Adrenal gland (tissue), 12 donors: Measurements from ENCODE around the gene PABPC3. TPM values are rescaled to one million over a fixed set of nuclear protein-coding genes. Genes with fewer than 3 reads are reported as not detected.
A peak's percentile ranks its signal among the peaks of the same experiment; 100 is the strongest.

Source experiments
- DNase-seq, 7 donors: peaks; one replicate each; pipeline ENCODE4 v3.0.0-alpha.2; 2019 to 2020
- H3K27ac ChIP-seq, 5 donors: fragments of 200-600 bp; sonication (generic) in 4 of 5; 1 replicate in 3 of 5; 2 replicates in 2 of 5; pipeline versions ENCODE4 v1.5.1 to v1.8.0; 2016 to 2020; ENCODE audit warnings: mild to moderate bottlenecking in 1 of 5
- H3K27me3 ChIP-seq: fragments of 200-600 bp; 2 replicates; pipeline ENCODE4 v1.8.0; 2021
- H3K36me3 ChIP-seq, 2 donors: fragments of 200-600 bp; replicated peaks in 1 of 2; 1 replicate in 1 of 2; 2 replicates in 1 of 2; pipeline versions ENCODE4 v1.5.1 to v1.8.0; 2018 to 2022
- H3K4me1 ChIP-seq, 2 donors: fragments of 200-600 bp; replicated peaks in 1 of 2; 1 replicate in 1 of 2; 2 replicates in 1 of 2; pipeline versions ENCODE4 v1.5.1 to v1.8.0; 2018 to 2021
- H3K4me3 ChIP-seq, 4 donors: fragments of 200-600 bp; sonication (generic) in 3 of 4; one replicate each; pipeline ENCODE4 v1.5.1; 2016 to 2018
- H3K9me3 ChIP-seq, 3 donors: fragments of 200-600 bp; sonication (generic) in 1 of 3; replicated peaks in 1 of 3; 1 replicate in 2 of 3; 2 replicates in 1 of 3; pipeline versions ENCODE4 v1.5.1 to v1.8.0; 2016 to 2021
- CTCF ChIP-seq, 6 experiments: fragments of 450-650 bp in 4 of 6; fragments of 200-600 bp in 2 of 6; sonication (generic) in 1 of 6; IDR thresholded peaks; 1 replicate in 5 of 6; 2 replicates in 1 of 6; pipeline versions ENCODE4 v1.5.1 to v1.8.0; 2016 to 2021; ENCODE audit warnings: antibody characterized with exemption in 6 of 6, mild to moderate bottlenecking in 2 of 6, moderate library complexity in 1 of 6
- POLR2A ChIP-seq, 2 donors: fragments of 450-650 bp; IDR thresholded peaks; one replicate each; pipeline ENCODE4 v1.6.1; 2017; ENCODE audit warnings: antibody characterized with exemption in 2 of 2, mild to moderate bottlenecking in 2 of 2, moderate library complexity in 1 of 2
- WGBS, 4 donors: extraction: QIAGEN DNeasy Blood & Tissue Kit in 2 of 4; methylation state at CpG; one replicate each; pipeline versions ENCODE4 v1.1.5 to v1.1.7; 2013 to 2017; 5-methylcytosine and 5-hydroxymethylcytosine counted together
- intact Hi-C, 2 donors: fragments of 100-400 bp; cut with DNase I; formaldehyde crosslinking; loops; one replicate each; pipeline versions ENCODE4 v1.14.1 to v1.15.0; 2022 to 2023
- polyA plus RNA-seq, 3 donors: library from polyadenylated mRNA; stranded (reverse); fragments of 200-250 nt in 2 of 3; fragments of 350-450 nt in 1 of 3; fragmentation: Illumina TruSeq in 1 of 3; extraction: RNeasy Lipid Tissue Mini Kit (QIAGEN cat#74804) in 1 of 3; gene quantifications; one replicate each; pipeline ENCODE4 v1.2.3, GENCODE V29; 2013 to 2014
- total RNA-seq, 9 donors: library from RNA; depleted of rRNA in 4 of 9; stranded (reverse); fragments of >200 nt in 4 of 9; fragments of 120-200 nt in 1 of 9; fragmentation: NEBNext Ultra II Directional in 1 of 9; extraction: Animal tissue kit (Norgen Biotek cat#: 25700) in 1 of 9; gene quantifications; one replicate each; pipeline versions ENCODE4 v1.1.0 to v1.2.4, GENCODE V29; 2013 to 2023
- donor health status: healthy with polysubstance abuse.
- donor health status: Bipolar disorder and iron deficiency.
- donor health status: DM: yes; HTN: yes; CAD: no.
- donor health status: DM: no; HTN: no; CAD: no.
- donor health status: DM: no; HTN: no; CAD: no.
- donor health status: DM: yes; HTN: yes; CAD: no.

Gene PABPC3
- total and polyA plus RNA-seq, 12 donors, result 0.06 to 0.38 (median 0.13) TPM; not detected in 5

GRCh38 chr13:25080773-25081172, 15.2 kb upstream of the PABPC3 start:
- no peak overlapping the region for H3K4me3 ChIP-seq
- H3K27me3 ChIP-seq, result peaks cover 5% of the 10 kb centered on the region
- 70 to 85% (median 78%) methylated on average over 2 of the region's 2 CpGs for WGBS, 4 donors

GRCh38 chr13:25084096-25084495, 11.8 kb upstream of the PABPC3 start:
- Histone ChIP-seq H3K4me1 (no peaks in the 10 kb centered on the region), H3K36me3 (no peaks in the 10 kb centered on the region), H3K27ac (no peak overlapping the region), H3K27me3 (peaks cover 5% of the 10 kb centered on the region), H3K9me3 (no peaks in the 10 kb centered on the region), H3K4me3 (no peak overlapping the region)
- no peak for TF ChIP-seq CTCF (IDR thresholded peaks at IDR 0.05)
- no peak for TF ChIP-seq POLR2A (IDR thresholded peaks at IDR 0.05)
- WGBS, 4 donors, result 25 to 63% (median 55%) methylated on average over 1 of the region's 1 CpG
- no peak for DNase-seq
- intact Hi-C loops, result no loop called here

More at GRCh38 chr13:25080773-25081172, 15.2 kb upstream of the PABPC3 start:
- intact Hi-C loops, result no loop called here
- Histone ChIP-seq H3K4me1 (no peaks in the 10 kb centered on the region), H3K9me3 (no peaks in the 10 kb centered on the region), H3K27ac (no peak overlapping the region), H3K36me3 (no peaks in the 10 kb centered on the region)
- no peak for TF ChIP-seq CTCF (IDR thresholded peaks at IDR 0.05)
- DNase-seq, result no peak

GRCh38 chr13:25085125-25085742, 10.7 kb upstream of the PABPC3 start:
- no peak for TF ChIP-seq POLR2A (IDR thresholded peaks at IDR 0.05)
- peak in 5 of 6 experiments; percentile 37 to 59 (median 43) for TF ChIP-seq CTCF (IDR thresholded peaks at IDR 0.05)
- WGBS, 4 donors, result 41 to 48% (median 43%) methylated on average over 6 of the region's 6 CpGs

GRCh38 chr13:25088562-25089221, 7.2 kb upstream of the PABPC3 start:
- 74 to 83% (median 78%) methylated on average over 10 of the region's 10 CpGs for WGBS, 4 donors
- Histone ChIP-seq H3K27ac (no peak overlapping the region), H3K4me1 (no peaks in the 10 kb centered on the region), H3K9me3 (no peaks in the 10 kb centered on the region), H3K4me3 (no peak overlapping the region), H3K27me3 (peaks cover 5% of the 10 kb centered on the region), H3K36me3 (no peaks in the 10 kb centered on the region)
- TF ChIP-seq CTCF (IDR thresholded peaks at IDR 0.05), result no peak
- no peak for TF ChIP-seq POLR2A (IDR thresholded peaks at IDR 0.05)
- intact Hi-C loops, result no loop called here
- DNase-seq, result no peak

More at GRCh38 chr13:25085125-25085742, 10.7 kb upstream of the PABPC3 start:
- Histone ChIP-seq H3K36me3 (no peaks in the 10 kb centered on the region), H3K27me3 (peaks cover 5% of the 10 kb centered on the region), H3K4me1 (no peaks in the 10 kb centered on the region), H3K27ac (no peak overlapping the region), H3K9me3 (no peaks in the 10 kb centered on the region), H3K4me3 (no peak overlapping the region)
- intact Hi-C loops, result no loop called here
- DNase-seq, result peak in 6 of 7 donors; percentile 23 to 56 (median 34)
